Measurements from ENCODE around the gene TMEM131L.

TMEM131L gene

GRCh38 chr4:153579410-153579809 lies 113.2 kb downstream of the TMEM131L start:
- Histone ChIP-seq H3K4me3 (ENCODE audit: extremely low read depth, insufficient read depth, low read length, poor library complexity, severe bottlenecking) (no peak overlapping the region), H3K36me3 (ENCODE audit: control insufficient read depth, insufficient read depth, low read length) (no peaks in the 10 kb centered on the region), H3K27ac (ENCODE audit: low read depth, low read length, severe bottlenecking) (no peak overlapping the region), H3K9me3 (ENCODE audit: control insufficient read depth, low read length) (no peaks in the 10 kb centered on the region), H3K4me1 (ENCODE audit: control insufficient read depth, insufficient read depth, low read length, poor library complexity, severe bottlenecking) (no peaks in the 10 kb centered on the region)
- WGBS, 2 experiments (ENCODE audit: insufficient coverage in 2 of 2), result 84 to 100% methylated on average over 2 to 3 of the region's 4 CpGs

GRCh38 chr4:153579872-153580271 lies 113.7 kb downstream of the TMEM131L start:
- no peak overlapping the region for H3K4me3 ChIP-seq (ENCODE audit: extremely low read depth, insufficient read depth, low read length, poor library complexity, severe bottlenecking)
- 89 to 100% methylated on average over 1 of the region's 1 CpG for whole genome bisulfite sequencing, 2 experiments (ENCODE audit: insufficient coverage in 2 of 2)
- peaks cover 1% of the 10 kb centered on the region for H3K36me3 ChIP-seq (ENCODE audit: control insufficient read depth, insufficient read depth, low read length)
- no peaks in the 10 kb centered on the region for H3K4me1 ChIP-seq (ENCODE audit: control insufficient read depth, insufficient read depth, low read length, poor library complexity, severe bottlenecking)
- no peaks in the 10 kb centered on the region for H3K9me3 ChIP-seq (ENCODE audit: control insufficient read depth, low read length)
- H3K27ac ChIP-seq (ENCODE audit: low read depth, low read length, severe bottlenecking), result no peak overlapping the region

GRCh38 chr4:153582954-153583702 lies 117.0 kb downstream of the TMEM131L start:
- 88 to 100% methylated on average over 1 of the region's 2 CpGs for WGBS, 2 experiments (ENCODE audit: insufficient coverage in 2 of 2)
- H3K27ac ChIP-seq (ENCODE audit: low read depth, low read length, severe bottlenecking), result no peak overlapping the region
- no peak overlapping the region for H3K4me3 ChIP-seq (ENCODE audit: extremely low read depth, insufficient read depth, low read length, poor library complexity, severe bottlenecking)

GRCh38 chr4:153585026-153585425 lies 118.9 kb downstream of the TMEM131L start:
- Histone ChIP-seq H3K4me3 (ENCODE audit: extremely low read depth, insufficient read depth, low read length, poor library complexity, severe bottlenecking) (no peak overlapping the region), H3K36me3 (ENCODE audit: control insufficient read depth, insufficient read depth, low read length) (peaks cover 15% of the 10 kb centered on the region)

More at GRCh38 chr4:153582954-153583702, 117.0 kb downstream of the TMEM131L start:
- no peaks in the 10 kb centered on the region for H3K4me1 ChIP-seq (ENCODE audit: control insufficient read depth, insufficient read depth, low read length, poor library complexity, severe bottlenecking)
- H3K36me3 ChIP-seq (ENCODE audit: control insufficient read depth, insufficient read depth, low read length), result peaks cover 6% of the 10 kb centered on the region
- H3K9me3 ChIP-seq (ENCODE audit: control insufficient read depth, low read length), result no peaks in the 10 kb centered on the region

GRCh38 chr4:153589703-153590595 lies 123.8 kb downstream of the TMEM131L start:
- no peak overlapping the region for H3K27ac ChIP-seq (ENCODE audit: low read depth, low read length, severe bottlenecking)
- H3K4me3 ChIP-seq (ENCODE audit: extremely low read depth, insufficient read depth, low read length, poor library complexity, severe bottlenecking), result no peak overlapping the region
- H3K9me3 ChIP-seq (ENCODE audit: control insufficient read depth, low read length), result no peaks in the 10 kb centered on the region
- peaks cover 20% of the 10 kb centered on the region for H3K36me3 ChIP-seq (ENCODE audit: control insufficient read depth, insufficient read depth, low read length)
- no peaks in the 10 kb centered on the region for H3K4me1 ChIP-seq (ENCODE audit: control insufficient read depth, insufficient read depth, low read length, poor library complexity, severe bottlenecking)
- WGBS, 2 experiments (ENCODE audit: insufficient coverage in 2 of 2), result 100% methylated on average over 1 of the region's 7 CpGs

More at GRCh38 chr4:153585026-153585425, 118.9 kb downstream of the TMEM131L start:
- H3K4me1 ChIP-seq (ENCODE audit: control insufficient read depth, insufficient read depth, low read length, poor library complexity, severe bottlenecking), result no peaks in the 10 kb centered on the region
- 92 to 95% methylated on average over 4 to 7 of the region's 7 CpGs for WGBS, 2 experiments (ENCODE audit: insufficient coverage in 2 of 2)
- H3K9me3 ChIP-seq (ENCODE audit: control insufficient read depth, low read length), result no peaks in the 10 kb centered on the region
- no peak overlapping the region for H3K27ac ChIP-seq (ENCODE audit: low read depth, low read length, severe bottlenecking)

- Histone ChIP-seq H3K9me3 (ENCODE audit: control insufficient read depth, low read length) (no peaks in the 10 kb centered on the region), H3K27ac (ENCODE audit: low read depth, low read length, severe bottlenecking) (no peak overlapping the region), H3K4me1 (ENCODE audit: control insufficient read depth, insufficient read depth, low read length, poor library complexity, severe bottlenecking) (no peaks in the 10 kb centered on the region), H3K36me3 (ENCODE audit: control insufficient read depth, insufficient read depth, low read length) (peaks cover 22% of the 10 kb centered on the region), H3K4me3 (ENCODE audit: extremely low read depth, insufficient read depth, low read length, poor library complexity, severe bottlenecking) (no peak overlapping the region)
- WGBS, 2 experiments (ENCODE audit: insufficient coverage in 2 of 2), result 79 to 86% methylated on average over 3 to 5 of the region's 8 CpGs
These were observed 125.3 kb downstream of the TMEM131L start for GRCh38 chr4:153591441-153591840.

GRCh38 chr4:153592064-153592463 lies 125.9 kb downstream of the TMEM131L start:
- Histone ChIP-seq H3K4me1 (ENCODE audit: control insufficient read depth, insufficient read depth, low read length, poor library complexity, severe bottlenecking) (no peaks in the 10 kb centered on the region), H3K9me3 (ENCODE audit: control insufficient read depth, low read length) (no peaks in the 10 kb centered on the region), H3K27ac (ENCODE audit: low read depth, low read length, severe bottlenecking) (no peak overlapping the region), H3K4me3 (ENCODE audit: extremely low read depth, insufficient read depth, low read length, poor library complexity, severe bottlenecking) (no peak overlapping the region), H3K36me3 (ENCODE audit: control insufficient read depth, insufficient read depth, low read length) (peaks cover 22% of the 10 kb centered on the region)
- 100% methylated on average over 1 of the region's 2 CpGs for WGBS, 2 experiments (ENCODE audit: insufficient coverage in 2 of 2)

GRCh38 chr4:153593161-153593560 lies 127.0 kb downstream of the TMEM131L start:
- Histone ChIP-seq H3K4me1 (ENCODE audit: control insufficient read depth, insufficient read depth, low read length, poor library complexity, severe bottlenecking) (no peaks in the 10 kb centered on the region), H3K9me3 (ENCODE audit: control insufficient read depth, low read length) (no peaks in the 10 kb centered on the region), H3K36me3 (ENCODE audit: control insufficient read depth, insufficient read depth, low read length) (peaks cover 24% of the 10 kb centered on the region), H3K27ac (ENCODE audit: low read depth, low read length, severe bottlenecking) (no peak overlapping the region), H3K4me3 (ENCODE audit: extremely low read depth, insufficient read depth, low read length, poor library complexity, severe bottlenecking) (no peak overlapping the region)
- 100% methylated on average over 3 of the region's 5 CpGs; no CpG with 5 or more reads in 1 of the 2 experiments for WGBS, 2 experiments (ENCODE audit: insufficient coverage in 2 of 2)

GRCh38 chr4:153594210-153594609 lies 128.1 kb downstream of the TMEM131L start:
- Histone ChIP-seq H3K4me3 (ENCODE audit: extremely low read depth, insufficient read depth, low read length, poor library complexity, severe bottlenecking) (no peak overlapping the region), H3K27ac (ENCODE audit: low read depth, low read length, severe bottlenecking) (no peak overlapping the region), H3K4me1 (ENCODE audit: control insufficient read depth, insufficient read depth, low read length, poor library complexity, severe bottlenecking) (no peaks in the 10 kb centered on the region), H3K9me3 (ENCODE audit: control insufficient read depth, low read length) (no peaks in the 10 kb centered on the region), H3K36me3 (ENCODE audit: control insufficient read depth, insufficient read depth, low read length) (peaks cover 28% of the 10 kb centered on the region)
- WGBS, 2 experiments (ENCODE audit: insufficient coverage in 2 of 2), result no CpG with 5 or more reads among the region's 2 CpGs

- 98 to 100% methylated on average over 3 to 4 of the region's 6 CpGs for WGBS, 2 experiments (ENCODE audit: insufficient coverage in 2 of 2)
- H3K4me3 ChIP-seq (ENCODE audit: extremely low read depth, insufficient read depth, low read length, poor library complexity, severe bottlenecking), result no peak overlapping the region
- H3K4me1 ChIP-seq (ENCODE audit: control insufficient read depth, insufficient read depth, low read length, poor library complexity, severe bottlenecking), result no peaks in the 10 kb centered on the region
- H3K9me3 ChIP-seq (ENCODE audit: control insufficient read depth, low read length), result no peaks in the 10 kb centered on the region
- H3K36me3 ChIP-seq (ENCODE audit: control insufficient read depth, insufficient read depth, low read length), result peaks cover 37% of the 10 kb centered on the region
- no peak overlapping the region for H3K27ac ChIP-seq (ENCODE audit: low read depth, low read length, severe bottlenecking)
These were observed 129.9 kb downstream of the TMEM131L start for GRCh38 chr4:153595894-153596601.

Data from mesodermal cell (in vitro differentiated cells).